ENCODE results near the gene SLC6A19. TPM values are rescaled to one million over a fixed set of nuclear protein-coding genes. Genes with fewer than 3 reads are reported as not detected.

Gene SLC6A19
- total RNA-seq, 4 donors from 2014 or later: not detected

DNA sequence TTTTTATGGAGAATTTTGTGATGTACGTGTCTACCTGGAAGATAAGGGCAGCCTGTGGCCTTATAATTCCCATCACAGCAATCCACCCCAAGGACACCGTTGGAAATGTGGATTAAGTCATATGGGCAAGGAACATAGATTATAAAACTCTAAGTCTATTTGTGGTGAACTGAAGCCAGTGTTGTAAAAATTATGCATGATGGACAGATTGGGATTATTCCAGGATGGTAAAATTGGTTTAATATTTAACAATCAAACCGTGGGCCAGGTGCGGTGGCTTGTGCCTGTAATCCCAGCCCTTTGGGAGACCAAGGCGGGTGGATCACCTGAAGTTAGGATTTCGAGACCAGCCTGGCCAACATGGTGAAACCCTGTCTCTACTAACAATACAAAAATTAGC lies 12.9 kb upstream of the SLC6A19 start:
- no peak for TF ChIP-seq CTCF (IDR thresholded peaks at IDR 0.05)
- DNase-seq (ENCODE audit: low spot score) (no peak), ATAC-seq (ENCODE audit: low FRiP score) (no peak)

- ATAC-seq (ENCODE audit: low FRiP score) (no peak), DNase-seq (ENCODE audit: low spot score) (no peak)
- TF ChIP-seq CTCF (IDR thresholded peaks at IDR 0.05): no peak
Measured at GRCh38 chr5:1189269-1189668, 12.1 kb upstream of the SLC6A19 start.

- TF ChIP-seq CTCF (IDR thresholded peaks at IDR 0.05): no peak
- ATAC-seq (ENCODE audit: low FRiP score) (no peak), DNase-seq (ENCODE audit: low spot score) (no peak)
Measured at GRCh38 chr5:1190278-1190677, 11.1 kb upstream of the SLC6A19 start.

DNA sequence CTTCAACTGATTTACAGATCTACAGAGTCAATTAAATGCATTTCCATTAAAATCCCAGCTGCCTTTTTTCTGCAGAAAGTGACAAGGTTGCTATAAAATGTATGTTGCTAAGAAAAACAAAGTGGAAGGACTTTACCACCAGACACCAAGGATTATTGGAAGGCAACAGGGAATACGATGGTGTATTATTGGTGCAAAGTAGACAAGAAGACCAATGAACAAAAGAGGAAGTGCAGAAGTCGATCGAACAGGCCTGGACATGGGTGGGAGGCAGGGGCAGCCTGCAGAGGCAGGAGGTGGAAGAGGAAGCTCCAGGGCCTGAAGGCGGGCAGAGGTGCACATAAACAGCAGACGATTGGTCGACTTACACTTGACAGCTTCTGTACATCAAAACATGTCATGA lies 10.6 kb upstream of the SLC6A19 start:
- no peak for DNase-seq (ENCODE audit: low spot score)
- no peak for ATAC-seq (ENCODE audit: low FRiP score)
- TF ChIP-seq CTCF (IDR thresholded peaks at IDR 0.05): no peak

DNA sequence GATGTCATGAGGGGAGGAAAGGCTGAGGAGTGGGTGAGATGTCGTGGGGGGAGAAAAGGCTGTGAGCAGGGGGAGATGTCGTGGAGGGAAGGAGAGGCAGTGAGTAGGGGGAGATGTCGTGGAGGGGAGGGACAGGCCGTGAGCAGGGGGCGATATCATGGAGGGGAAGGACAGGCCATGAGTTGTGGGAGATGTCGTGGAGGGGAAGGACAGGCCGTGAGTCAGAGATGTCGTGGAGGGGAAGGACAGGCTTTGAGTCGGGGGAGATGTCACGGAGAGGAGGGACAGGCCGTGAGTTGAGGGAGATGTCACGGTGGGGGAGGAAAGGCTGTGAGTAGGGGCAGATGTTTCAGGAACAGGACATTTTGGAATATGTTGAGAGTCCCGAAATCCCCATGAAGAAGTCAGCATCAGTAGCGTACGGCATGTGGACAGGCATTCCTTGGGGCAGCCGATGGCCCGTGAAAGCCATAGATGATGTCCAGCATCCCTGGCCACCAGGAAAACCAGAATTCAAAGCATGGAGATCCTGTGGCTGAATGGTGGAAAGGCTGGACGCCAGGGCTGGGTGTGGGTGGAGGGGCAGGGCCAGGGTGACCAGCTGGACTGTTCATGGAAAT lies 8.3 kb upstream of the SLC6A19 start:
- DNase-seq (ENCODE audit: low spot score) (no peak), ATAC-seq (ENCODE audit: low FRiP score) (no peak)
- TF ChIP-seq CTCF (IDR thresholded peaks at IDR 0.05): no peak

- ATAC-seq (ENCODE audit: low FRiP score): no peak
- TF ChIP-seq CTCF (IDR thresholded peaks at IDR 0.05): no peak
- DNase-seq (ENCODE audit: low spot score): no peak
Measured at GRCh38 chr5:1193591-1193985, 7.8 kb upstream of the SLC6A19 start.

DNA sequence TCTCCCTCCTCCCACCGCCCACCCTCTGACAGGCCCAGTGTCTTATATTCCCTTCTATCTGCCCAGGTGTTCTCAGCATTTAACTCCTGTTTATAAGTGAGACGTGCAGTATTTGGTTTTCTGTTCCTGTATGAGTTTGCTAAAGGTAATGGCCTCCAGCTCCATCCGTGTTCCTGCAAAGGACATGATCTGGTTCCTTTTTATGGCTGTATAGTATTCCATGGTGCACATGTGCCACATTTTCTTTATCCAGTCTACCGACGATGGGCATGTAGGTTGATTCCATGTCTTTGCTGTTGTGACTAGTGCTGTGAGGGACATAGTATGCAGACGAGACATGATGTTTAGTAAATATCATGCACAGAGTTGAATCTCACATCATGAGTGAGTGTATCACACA lies 7.0 kb upstream of the SLC6A19 start:
- ATAC-seq (ENCODE audit: low FRiP score) (no peak), DNase-seq (ENCODE audit: low spot score) (no peak)
- no peak for TF ChIP-seq CTCF (IDR thresholded peaks at IDR 0.05)
